ENCODE results near the gene RNF227. TPM values are rescaled to one million over a fixed set of nuclear protein-coding genes. Genes with fewer than 3 reads are reported as not detected.

Gene RNF227
- total and polyA plus RNA-seq, 2 of the 13 experiments (the other 11 are each of a cell fraction or from before 2014, with no cell fraction given), result 0.20 to 0.79 TPM

- TF ChIP-seq ARNT2 (CRISPR knock-in tag; IDR thresholded peaks at IDR 0.05; ENCODE audit: low read depth) (no peak), MED1 (CRISPR knock-in tag; IDR thresholded peaks at IDR 0.05) (peak; percentile 61; the same call in 1 of the 2 replicates), ZBTB25 (CRISPR knock-in tag; IDR thresholded peaks at IDR 0.05) (peak; percentile 31; the same call in 1 of the 2 replicates), ZFP90 (CRISPR knock-in tag; IDR thresholded peaks at IDR 0.05; ENCODE audit: borderline replicate concordance) (peak; percentile 52; the same call in 1 of the 2 replicates), ZFY (CRISPR knock-in tag; IDR thresholded peaks at IDR 0.05) (peak; percentile 80), ZNF224 (CRISPR knock-in tag; IDR thresholded peaks at IDR 0.05) (peak; percentile 65; the same call in 1 of the 2 replicates), SAP130 (CRISPR knock-in tag; IDR thresholded peaks at IDR 0.05; ENCODE audit: low read depth) (peak; percentile 92), RBAK (CRISPR knock-in tag; IDR thresholded peaks at IDR 0.05) (no peak), GATAD1 (CRISPR knock-in tag; IDR thresholded peaks at IDR 0.05) (peak; percentile 86), PAXIP1 (CRISPR knock-in tag; conservative IDR thresholded peaks at IDR 0.05) (peak; percentile 21; the same call in 1 of the 2 replicates), DZIP1 (CRISPR knock-in tag; IDR thresholded peaks at IDR 0.05) (peak; percentile 28; the same call in 1 of the 2 replicates)
- TF ChIP-seq, protein P1, sequence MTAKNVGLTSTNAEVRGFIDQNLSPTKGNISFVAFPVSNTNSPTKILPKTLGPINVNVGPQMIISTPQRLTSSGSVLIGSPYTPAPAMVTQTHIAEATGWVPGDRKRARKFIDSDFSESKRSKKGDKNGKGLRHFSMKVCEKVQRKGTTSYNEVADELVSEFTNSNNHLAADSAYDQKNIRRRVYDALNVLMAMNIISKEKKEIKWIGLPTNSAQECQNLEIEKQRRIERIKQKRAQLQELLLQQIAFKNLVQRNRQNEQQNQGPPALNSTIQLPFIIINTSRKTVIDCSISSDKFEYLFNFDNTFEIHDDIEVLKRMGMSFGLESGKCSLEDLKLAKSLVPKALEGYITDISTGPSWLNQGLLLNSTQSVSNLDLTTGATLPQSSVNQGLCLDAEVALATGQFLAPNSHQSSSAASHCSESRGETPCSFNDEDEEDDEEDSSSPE (CRISPR knock-in tag; IDR thresholded peaks at IDR 0.05), result peak; percentile 50
- TF ChIP-seq, protein P2, sequence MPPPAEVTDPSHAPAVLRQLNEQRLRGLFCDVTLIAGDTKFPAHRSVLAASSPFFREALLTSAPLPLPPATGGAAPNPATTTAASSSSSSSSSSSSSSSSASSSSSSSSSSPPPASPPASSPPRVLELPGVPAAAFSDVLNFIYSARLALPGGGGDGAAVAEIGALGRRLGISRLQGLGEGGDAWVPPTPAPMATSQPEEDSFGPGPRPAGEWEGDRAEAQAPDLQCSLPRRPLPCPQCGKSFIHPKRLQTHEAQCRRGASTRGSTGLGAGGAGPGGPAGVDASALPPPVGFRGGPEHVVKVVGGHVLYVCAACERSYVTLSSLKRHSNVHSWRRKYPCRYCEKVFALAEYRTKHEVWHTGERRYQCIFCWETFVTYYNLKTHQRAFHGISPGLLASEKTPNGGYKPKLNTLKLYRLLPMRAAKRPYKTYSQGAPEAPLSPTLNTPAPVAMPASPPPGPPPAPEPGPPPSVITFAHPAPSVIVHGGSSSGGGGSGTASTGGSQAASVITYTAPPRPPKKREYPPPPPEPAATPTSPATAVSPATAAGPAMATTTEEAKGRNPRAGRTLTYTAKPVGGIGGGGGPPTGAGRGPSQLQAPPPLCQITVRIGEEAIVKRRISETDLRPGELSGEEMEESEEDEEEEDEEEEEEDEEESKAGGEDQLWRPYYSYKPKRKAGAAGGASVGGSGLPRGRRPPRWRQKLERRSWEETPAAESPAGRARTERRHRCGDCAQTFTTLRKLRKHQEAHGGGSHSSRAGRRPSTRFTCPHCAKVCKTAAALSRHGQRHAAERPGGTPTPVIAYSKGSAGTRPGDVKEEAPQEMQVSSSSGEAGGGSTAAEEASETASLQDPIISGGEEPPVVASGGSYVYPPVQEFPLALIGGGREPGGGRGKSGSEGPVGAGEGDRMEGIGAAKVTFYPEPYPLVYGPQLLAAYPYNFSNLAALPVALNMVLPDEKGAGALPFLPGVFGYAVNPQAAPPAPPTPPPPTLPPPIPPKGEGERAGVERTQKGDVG (CRISPR knock-in tag; IDR thresholded peaks at IDR 0.05; ENCODE audit: borderline replicate concordance), result no peak
Measured at GRCh38 chr17:7931709-7932482, 15.8 kb upstream of the RNF227 start, which contains the start of the genes CNTROB and TRAPPC1 (continued).
